ENCODE data around the gene TIAM1. TPM values are rescaled to one million over a fixed set of nuclear protein-coding genes. Genes with fewer than 3 reads are reported as not detected.

Gene TIAM1
- total RNA-seq, 1 donor from 2014 or later: 2.7 TPM

DNA sequence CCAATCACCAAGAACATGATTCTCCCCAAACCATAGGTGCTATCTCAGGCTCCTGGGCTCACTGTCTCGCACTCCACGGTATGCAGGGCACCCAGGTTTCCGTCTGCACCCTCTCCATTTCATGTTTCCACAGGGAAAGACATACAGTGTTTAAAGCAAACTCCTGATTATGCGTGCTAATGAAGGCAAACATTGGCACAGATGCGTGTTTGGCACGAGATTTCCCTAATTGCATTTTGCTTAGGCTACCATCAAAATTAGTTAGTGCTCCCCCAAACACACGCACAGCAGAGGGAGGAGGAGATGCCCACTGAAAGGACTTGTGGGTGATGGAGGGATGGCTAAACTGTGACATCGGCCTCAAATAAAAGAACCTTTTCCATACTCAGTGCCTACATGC, 32.2 kb upstream of the TIAM1 start:
- no peak overlapping the region for H3K4me3 ChIP-seq
- TF ChIP-seq, protein P1, sequence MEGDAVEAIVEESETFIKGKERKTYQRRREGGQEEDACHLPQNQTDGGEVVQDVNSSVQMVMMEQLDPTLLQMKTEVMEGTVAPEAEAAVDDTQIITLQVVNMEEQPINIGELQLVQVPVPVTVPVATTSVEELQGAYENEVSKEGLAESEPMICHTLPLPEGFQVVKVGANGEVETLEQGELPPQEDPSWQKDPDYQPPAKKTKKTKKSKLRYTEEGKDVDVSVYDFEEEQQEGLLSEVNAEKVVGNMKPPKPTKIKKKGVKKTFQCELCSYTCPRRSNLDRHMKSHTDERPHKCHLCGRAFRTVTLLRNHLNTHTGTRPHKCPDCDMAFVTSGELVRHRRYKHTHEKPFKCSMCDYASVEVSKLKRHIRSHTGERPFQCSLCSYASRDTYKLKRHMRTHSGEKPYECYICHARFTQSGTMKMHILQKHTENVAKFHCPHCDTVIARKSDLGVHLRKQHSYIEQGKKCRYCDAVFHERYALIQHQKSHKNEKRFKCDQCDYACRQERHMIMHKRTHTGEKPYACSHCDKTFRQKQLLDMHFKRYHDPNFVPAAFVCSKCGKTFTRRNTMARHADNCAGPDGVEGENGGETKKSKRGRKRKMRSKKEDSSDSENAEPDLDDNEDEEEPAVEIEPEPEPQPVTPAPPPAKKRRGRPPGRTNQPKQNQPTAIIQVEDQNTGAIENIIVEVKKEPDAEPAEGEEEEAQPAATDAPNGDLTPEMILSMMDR (IDR thresholded peaks at IDR 0.05): no peak

DNA sequence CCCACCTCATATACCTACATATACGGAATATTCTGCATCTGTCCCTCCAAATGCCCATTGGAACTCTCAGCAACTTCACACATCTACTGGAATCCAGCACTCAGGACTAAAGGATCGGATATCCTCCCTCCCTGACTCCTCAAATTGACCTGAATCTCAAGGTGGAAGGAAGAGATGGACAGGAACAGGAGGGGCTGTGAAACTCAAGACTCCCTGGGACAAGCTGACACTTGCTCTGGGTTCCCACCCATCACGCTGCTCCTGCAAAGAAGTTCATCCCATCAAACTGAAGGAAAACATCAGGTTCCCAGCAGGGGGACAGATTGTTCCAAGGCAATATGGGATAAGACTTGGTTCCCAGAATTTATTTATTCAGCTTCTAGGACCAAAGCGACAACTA, 30.3 kb upstream of the TIAM1 start:
- Histone ChIP-seq H3K9me3 (no peaks in the 10 kb centered on the region), H3K4me1 (no peaks in the 10 kb centered on the region), H3K4me3 (no peak overlapping the region), H3K27me3 (no peaks in the 10 kb centered on the region), H3K36me3 (no peaks in the 10 kb centered on the region), H3K27ac (no peak overlapping the region)
- intact Hi-C loops (cut with DNase I): no loop called here
- DNase-seq (ENCODE audit: low spot score in 2 of 2): no peak
- TF ChIP-seq, protein P1 (IDR thresholded peaks at IDR 0.05): no peak

More for the DNA sequence above, 32.2 kb upstream of the TIAM1 start:
- intact Hi-C loops (cut with DNase I): no loop called here
- DNase-seq (ENCODE audit: low spot score in 2 of 2): no peak
- no peaks in the 10 kb centered on the region for H3K36me3 ChIP-seq
- H3K4me1 ChIP-seq: no peaks in the 10 kb centered on the region
- H3K9me3 ChIP-seq: no peaks in the 10 kb centered on the region
- H3K27ac ChIP-seq: no peak overlapping the region
- H3K27me3 ChIP-seq: no peaks in the 10 kb centered on the region

DNA sequence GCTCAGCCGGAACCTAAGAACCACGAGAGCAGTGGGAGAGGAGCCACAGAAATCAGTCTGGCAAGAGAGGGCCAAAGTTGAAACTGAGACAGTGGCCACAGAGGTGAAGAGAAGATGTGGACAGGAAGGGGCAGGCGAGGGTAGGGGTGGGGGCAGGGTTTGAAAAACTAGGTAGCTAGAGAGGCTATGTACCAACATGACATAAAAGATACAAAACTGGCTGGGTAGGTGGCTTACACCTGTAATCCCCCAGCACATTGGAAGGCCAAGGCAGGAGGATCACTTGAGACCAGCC, 28.4 kb upstream of the TIAM1 start:
- DNase-seq (ENCODE audit: low spot score in 2 of 2): no peak
- Histone ChIP-seq H3K36me3 (no peaks in the 10 kb centered on the region), H3K4me3 (no peak overlapping the region), H3K9me3 (no peaks in the 10 kb centered on the region), H3K4me1 (no peaks in the 10 kb centered on the region), H3K27ac (no peak overlapping the region), H3K27me3 (no peaks in the 10 kb centered on the region)
- TF ChIP-seq, protein P1 (IDR thresholded peaks at IDR 0.05): no peak
- intact Hi-C loops (cut with DNase I): no loop called here

DNA sequence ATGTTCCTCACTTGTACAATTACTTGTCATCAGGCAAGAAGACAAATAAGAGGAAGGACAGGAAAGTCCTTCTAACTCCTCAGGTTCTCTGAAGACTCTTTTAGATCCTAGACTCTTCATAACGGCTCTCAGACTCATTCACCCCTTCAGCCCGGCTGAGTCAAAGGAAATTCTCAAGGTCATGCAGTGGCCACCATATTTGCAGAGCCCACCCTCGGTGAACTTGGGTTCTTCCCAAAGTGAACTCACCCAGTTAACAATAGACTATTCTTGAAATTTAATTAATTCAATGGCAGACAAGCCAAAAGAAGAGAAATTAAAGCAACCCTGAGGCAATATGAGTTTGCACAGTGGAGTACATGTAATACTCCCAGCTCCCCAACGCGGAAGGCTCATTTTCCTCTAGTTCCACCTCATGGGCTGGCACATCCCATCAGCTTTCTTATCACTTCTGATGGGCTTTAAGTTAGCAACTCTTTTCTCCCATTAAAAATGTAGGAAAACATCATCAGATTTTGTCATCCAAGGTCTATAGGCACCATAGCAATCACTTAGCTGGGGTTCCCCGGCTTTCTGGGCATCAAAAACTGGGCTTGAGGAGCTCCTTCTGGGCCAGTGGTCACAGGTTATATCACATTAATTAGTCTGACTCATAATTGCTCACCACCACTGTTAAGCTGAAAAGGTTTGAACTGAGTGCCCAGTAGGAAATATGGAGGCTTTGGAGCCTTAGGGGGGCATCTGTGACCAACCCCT, 27.8 kb upstream of the TIAM1 start:
- Histone ChIP-seq H3K27ac (no peak overlapping the region), H3K36me3 (no peaks in the 10 kb centered on the region), H3K27me3 (no peaks in the 10 kb centered on the region), H3K4me3 (no peak overlapping the region), H3K4me1 (no peaks in the 10 kb centered on the region), H3K9me3 (no peaks in the 10 kb centered on the region)
- DNase-seq (ENCODE audit: low spot score in 2 of 2): no peak
- TF ChIP-seq, protein P1 (IDR thresholded peaks at IDR 0.05): no peak
- intact Hi-C loops (cut with DNase I): no loop called here

DNA sequence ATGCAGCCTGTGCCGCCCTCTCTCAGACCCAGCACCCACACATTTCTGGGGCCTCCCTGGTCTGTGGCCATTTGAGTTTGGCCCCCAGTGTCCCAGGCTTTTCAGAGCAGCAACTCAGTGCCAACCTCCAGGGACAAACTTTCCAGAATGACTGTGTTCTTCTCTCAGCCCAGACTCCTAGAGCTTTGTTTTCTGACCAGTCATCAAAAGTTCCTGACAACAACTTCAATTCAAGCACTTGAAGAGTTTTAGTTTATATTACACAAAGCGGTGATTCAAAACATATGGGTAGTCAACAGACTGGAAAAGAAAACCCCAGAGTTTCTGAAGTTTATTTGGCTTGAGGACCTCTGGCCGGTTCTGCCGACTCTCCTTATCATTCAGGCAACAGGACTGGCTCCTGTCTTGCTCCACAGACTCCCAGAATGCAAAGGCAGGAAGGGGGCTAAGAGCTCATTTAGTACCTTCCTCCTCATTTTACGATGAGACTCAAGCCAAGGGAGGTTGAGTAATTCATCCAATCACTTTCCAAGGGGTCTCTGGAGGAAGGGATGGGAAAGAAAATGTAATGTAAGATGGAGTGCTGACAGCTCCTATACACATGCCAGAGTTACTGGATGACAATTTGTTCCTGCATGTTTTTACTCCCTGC, 27.0 kb upstream of the TIAM1 start:
- H3K9me3 ChIP-seq: no peaks in the 10 kb centered on the region
- H3K27ac ChIP-seq: no peak overlapping the region
- intact Hi-C loops (cut with DNase I): no loop called here
- H3K4me1 ChIP-seq: no peaks in the 10 kb centered on the region
- no peak overlapping the region for H3K4me3 ChIP-seq
- H3K36me3 ChIP-seq: no peaks in the 10 kb centered on the region
- TF ChIP-seq, protein P1 (IDR thresholded peaks at IDR 0.05): no peak
- DNase-seq (ENCODE audit: low spot score in 2 of 2): no peak
- H3K27me3 ChIP-seq: no peaks in the 10 kb centered on the region

Measured in ascending aorta (tissue), 2 donors.